BJ (cell line): ENCODE data around the gene ERC1. TPM values are rescaled to one million over a fixed set of nuclear protein-coding genes. Genes with fewer than 3 reads are reported as not detected.

Experiments used
- CTCF ChIA-PET: fragments of 350-600 bp; formaldehyde crosslinking; extraction: SDS; loops from one replicate; lab custom pipeline; 2021; ENCODE audit warnings: antibody characterized with exemption, inconsistent platforms; lab: Yijun Ruan, JAX
- POLR2A ChIA-PET: fragments of 300-600 bp; sonication (Branson Sonifier 250); formaldehyde crosslinking; extraction: SDS; loops from one replicate; lab custom pipeline; 2021; ENCODE audit warnings: antibody characterized with exemption; lab: Charles Lee
- DNase-seq: peaks from one replicate; pipeline ENCODE4 v3.0.0-alpha.2; 2011; ENCODE audit warnings: low read depth
- H3K27me3 ChIP-seq: 2 replicates; pipeline ENCODE4 v1.6.0; 2011; ENCODE audit warnings: low read length; ENCODE audit not compliant: control insufficient read depth, insufficient read depth
- H3K36me3 ChIP-seq: 2 replicates; pipeline ENCODE4 v1.5.1; 2011; ENCODE audit warnings: low read length; ENCODE audit not compliant: control insufficient read depth, insufficient read depth
- H3K4me3 ChIP-seq: 2 replicates; pipeline ENCODE4 v1.5.1; 2011; ENCODE audit warnings: low read depth, mild to moderate bottlenecking, control low read depth, low read length
- polyA plus RNA-seq: library from polyadenylated mRNA; depleted of rRNA; stranded (reverse); fragments of >200 nt; gene quantifications from 2 replicates; pipeline ENCODE4 v1.2.3, GENCODE V29; 2011
- TF ChIP-seq, protein P1 (sequence below): IDR thresholded peaks from 2 replicates; pipeline ENCODE4 v1.5.1; 2011; ENCODE audit warnings: low read depth, mild to moderate bottlenecking, control low read depth, inconsistent platforms, low read length, moderate library complexity; ENCODE audit not compliant: insufficient read depth

ERC1 gene
- polyA plus RNA-seq, 1 experiment, result 14.5 TPM

DNA sequence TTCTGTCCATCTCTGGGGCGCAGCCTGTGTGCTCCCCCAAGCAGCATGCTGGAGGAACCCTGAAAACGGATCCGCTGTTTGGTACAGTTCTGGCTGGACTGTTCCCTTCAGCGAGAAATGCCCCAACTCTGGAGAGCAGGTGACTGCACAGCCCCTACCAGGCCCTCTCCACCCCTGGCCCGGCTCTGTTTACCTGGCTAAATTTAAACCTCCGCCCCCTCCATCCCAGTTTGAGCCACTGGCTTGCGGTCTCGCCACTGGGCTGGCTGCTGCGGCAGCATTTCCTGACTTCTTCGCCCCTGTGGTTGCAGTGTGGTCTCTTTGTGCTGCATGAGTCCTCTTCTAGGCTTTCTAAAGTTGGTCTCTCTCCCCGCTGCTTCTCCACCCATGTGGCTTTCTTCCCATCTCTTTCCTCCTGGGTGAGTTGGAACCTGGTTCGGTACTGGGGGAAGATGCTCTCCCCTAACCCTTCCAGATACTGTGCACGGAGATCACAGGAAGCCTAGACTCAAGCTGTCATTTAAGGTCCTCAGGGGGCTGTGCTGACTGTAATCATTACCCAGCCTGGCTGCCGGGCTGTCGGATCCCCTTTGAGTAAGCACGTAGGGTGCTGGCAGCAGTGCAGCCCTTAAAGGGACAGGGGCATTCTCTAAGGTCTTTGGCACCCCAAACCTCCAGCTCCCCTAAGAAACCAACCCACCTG is 542.7 kb downstream of the ERC1 start:
- no peak for DNase-seq
- TF ChIP-seq, protein P1, sequence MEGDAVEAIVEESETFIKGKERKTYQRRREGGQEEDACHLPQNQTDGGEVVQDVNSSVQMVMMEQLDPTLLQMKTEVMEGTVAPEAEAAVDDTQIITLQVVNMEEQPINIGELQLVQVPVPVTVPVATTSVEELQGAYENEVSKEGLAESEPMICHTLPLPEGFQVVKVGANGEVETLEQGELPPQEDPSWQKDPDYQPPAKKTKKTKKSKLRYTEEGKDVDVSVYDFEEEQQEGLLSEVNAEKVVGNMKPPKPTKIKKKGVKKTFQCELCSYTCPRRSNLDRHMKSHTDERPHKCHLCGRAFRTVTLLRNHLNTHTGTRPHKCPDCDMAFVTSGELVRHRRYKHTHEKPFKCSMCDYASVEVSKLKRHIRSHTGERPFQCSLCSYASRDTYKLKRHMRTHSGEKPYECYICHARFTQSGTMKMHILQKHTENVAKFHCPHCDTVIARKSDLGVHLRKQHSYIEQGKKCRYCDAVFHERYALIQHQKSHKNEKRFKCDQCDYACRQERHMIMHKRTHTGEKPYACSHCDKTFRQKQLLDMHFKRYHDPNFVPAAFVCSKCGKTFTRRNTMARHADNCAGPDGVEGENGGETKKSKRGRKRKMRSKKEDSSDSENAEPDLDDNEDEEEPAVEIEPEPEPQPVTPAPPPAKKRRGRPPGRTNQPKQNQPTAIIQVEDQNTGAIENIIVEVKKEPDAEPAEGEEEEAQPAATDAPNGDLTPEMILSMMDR, result no peak

DNA sequence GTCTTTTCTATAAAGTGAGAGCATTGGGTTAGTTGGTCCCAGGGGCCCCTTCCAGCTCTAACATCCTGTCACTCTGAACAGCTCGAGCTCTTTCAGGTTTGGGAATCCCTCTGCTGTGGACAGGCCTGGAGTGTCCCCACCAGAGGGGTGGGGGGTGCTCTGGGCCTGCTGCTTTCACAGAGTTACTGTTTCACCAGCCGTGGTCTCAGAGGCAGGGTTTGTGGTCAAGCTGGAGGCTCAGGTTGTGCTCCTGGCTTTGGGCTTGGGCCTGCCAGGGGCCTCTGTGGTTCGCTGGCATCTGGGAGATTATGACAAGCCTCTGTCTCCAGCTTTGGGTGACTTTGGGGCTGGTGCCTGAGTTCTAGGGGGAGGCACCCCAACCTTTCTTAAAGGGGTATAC is 543.7 kb downstream of the ERC1 start:
- POLR2A ChIA-PET, result no interaction called here
- CTCF ChIA-PET, result interaction anchor here (1.0 to 1.8 kb wide), 2 partner anchors 48 to 50 kb away, joined by 3 to 5 read pairs; no protein-coding TSS in a partner anchor
- TF ChIP-seq, protein P1, result no peak
- H3K36me3 ChIP-seq, result peaks cover 1% of the 10 kb centered on the region; the same call in 1 of the 2 replicates
- H3K4me3 ChIP-seq, result no peak overlapping the region
- no peak for DNase-seq
- no peaks in the 10 kb centered on the region for H3K27me3 ChIP-seq

More for the DNA sequence above, 542.7 kb downstream of the ERC1 start:
- H3K4me3 ChIP-seq, result no peak overlapping the region
- CTCF ChIA-PET, result interaction anchor here (0.6 to 2.0 kb wide), 9 partner anchors 8 to 416 kb away, joined by 3 to 9 read pairs (median 3); no protein-coding TSS in a partner anchor
- peaks cover 1% of the 10 kb centered on the region; the same call in 1 of the 2 replicates for H3K36me3 ChIP-seq
- POLR2A ChIA-PET, result no interaction called here
- H3K27me3 ChIP-seq, result no peaks in the 10 kb centered on the region

DNA sequence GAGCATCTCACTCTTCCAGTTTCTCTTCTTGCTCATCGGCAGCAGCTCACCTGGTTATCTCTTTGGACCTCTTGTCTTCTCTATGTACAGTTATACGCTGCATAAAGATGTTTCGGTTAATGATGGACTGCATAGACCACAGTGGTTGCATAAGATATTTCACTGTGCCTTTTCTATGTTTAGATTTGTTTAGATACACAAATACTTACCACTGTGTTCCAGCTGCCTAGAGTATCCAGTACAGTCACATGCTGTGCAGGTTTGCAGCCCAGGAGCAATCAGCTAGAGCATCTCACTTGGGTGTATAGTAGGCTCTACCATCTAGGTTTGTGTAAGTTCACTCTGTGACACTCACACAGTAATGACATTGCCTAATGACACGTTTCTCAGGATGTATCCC is 545.8 kb downstream of the ERC1 start:
- Histone ChIP-seq H3K4me3 (no peak overlapping the region), H3K27me3 (no peaks in the 10 kb centered on the region), H3K36me3 (peaks cover 1% of the 10 kb centered on the region; the same call in 1 of the 2 replicates)
- ChIA-PET POLR2A (no interaction called here), CTCF (interaction anchor here (0.7 to 1.5 kb wide), 3 partner anchors 9 to 419 kb away, joined by 3 to 4 read pairs (median 3); no protein-coding TSS in a partner anchor)
- TF ChIP-seq, protein P1, result no peak
- no peak for DNase-seq

DNA sequence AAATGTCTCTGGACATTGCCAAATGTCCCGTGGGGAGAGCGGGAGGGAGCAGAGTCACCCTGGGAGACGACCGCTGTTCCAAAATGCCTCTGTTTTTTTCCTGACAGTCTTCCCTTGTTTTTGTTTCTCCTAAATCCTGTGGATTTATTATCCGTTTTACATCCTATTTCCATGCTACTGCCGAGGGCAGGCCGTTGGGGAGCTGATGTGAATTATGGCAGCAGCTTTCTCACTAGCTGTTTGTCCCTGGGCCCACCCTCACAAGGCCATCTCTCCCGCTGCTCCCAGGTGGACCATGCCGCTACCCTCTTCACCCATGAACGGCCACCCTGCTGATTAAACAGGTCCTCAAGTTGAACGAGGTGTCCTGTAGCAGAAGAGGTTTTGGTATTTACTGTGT is 548.1 kb downstream of the ERC1 start:
- ChIA-PET POLR2A (no interaction called here), CTCF (interaction anchor here (1.0 to 1.7 kb wide), 2 partner anchors 14 to 421 kb away, joined by 3 to 5 read pairs; no protein-coding TSS in a partner anchor)
- H3K27me3 ChIP-seq, result no peaks in the 10 kb centered on the region
- H3K36me3 ChIP-seq, result no peaks in the 10 kb centered on the region
- TF ChIP-seq, protein P1, result no peak
- no peak overlapping the region for H3K4me3 ChIP-seq
- DNase-seq, result no peak

DNA sequence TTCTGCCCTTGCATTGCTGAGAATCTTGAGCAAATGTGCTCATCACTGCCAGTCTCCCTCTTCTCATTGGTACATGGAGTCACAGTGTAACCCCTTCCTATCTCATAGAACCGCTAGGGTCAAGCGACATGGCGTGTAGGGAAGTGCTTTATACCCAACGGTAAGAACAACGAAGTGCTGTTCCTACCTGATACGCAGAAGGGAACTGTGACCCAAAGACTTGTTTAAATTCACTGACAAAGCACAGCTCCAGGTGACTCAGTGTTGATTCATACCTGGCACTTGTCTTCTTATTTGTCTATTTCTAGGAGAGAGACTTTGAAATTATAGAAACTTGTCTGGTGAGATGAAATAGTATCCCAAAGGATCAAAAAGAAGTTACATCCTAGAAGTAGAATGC is 549.7 kb downstream of the ERC1 start:
- ChIA-PET POLR2A (no interaction called here), CTCF (interaction anchor here (0.6 kb wide), 1 partner anchor 637 kb away, joined by 3 read pairs; no protein-coding TSS in a partner anchor)
- DNase-seq, result no peak

More for the DNA sequence above, 549.7 kb downstream of the ERC1 start:
- Histone ChIP-seq H3K4me3 (no peak overlapping the region), H3K36me3 (no peaks in the 10 kb centered on the region), H3K27me3 (no peaks in the 10 kb centered on the region)
- TF ChIP-seq, protein P1, result no peak
